ENCODE data around the gene TSNAX. TPM values are rescaled to one million over a fixed set of nuclear protein-coding genes. Genes with fewer than 3 reads are reported as not detected.

Gene TSNAX
- total and polyA plus RNA-seq, 5 donors: 16.6 to 39.9 (median 33.6) TPM

Other genes with a start within 250 kb of the TSNAX start
- 10 to 100 TPM; 12.3 to 16.9 (median 14.0) TPM for gene EXOC8, start 190.8 kb upstream of the TSNAX start, total RNA-seq
- 5.9 TPM for gene EXOC8, start 190.8 kb upstream of the TSNAX start, polyA plus RNA-seq
- 10 to 100 TPM in 1 of 4 donors, 1 to 10 TPM in 3; 5.6 to 10.4 (median 7.4) TPM for gene SPRTN, start 190.4 kb upstream of the TSNAX start, total RNA-seq
- gene SPRTN, start 190.4 kb upstream of the TSNAX start, polyA plus RNA-seq: 4.7 TPM
- gene EGLN1, start 106.4 kb upstream of the TSNAX start, total RNA-seq: 10 to 100 TPM; 54.1 to 79.9 (median 71.0) TPM
- gene EGLN1, start 106.4 kb upstream of the TSNAX start, polyA plus RNA-seq: 27.9 TPM
- 1 to 10 TPM; 4.5 to 7.4 (median 5.2) TPM for gene DISC1, start 98.1 kb downstream of the TSNAX start, total RNA-seq
- gene DISC1, start 98.1 kb downstream of the TSNAX start, polyA plus RNA-seq: 2.3 TPM

Measured in right cardiac atrium (tissue), 5 donors.